Endothelial cell of umbilical vein (primary cell): ENCODE data around the gene VAMP2. TPM values are rescaled to one million over a fixed set of nuclear protein-coding genes. Genes with fewer than 3 reads are reported as not detected.

Source experiments
- BruUV-seq: library from RNA; stranded (reverse); fragments of 400-500 nt; replicated peaks from 2 replicates; lab custom pipeline; 2021; lab: Mats Ljungman, UMichigan
- CTCF ChIA-PET: fragments of 300-600, 350-600 bp; sonication (Branson Sonifier 250); formaldehyde crosslinking; loops from one replicate; lab custom pipeline; 2021; ENCODE audit warnings: antibody characterized with exemption, inconsistent platforms; lab: Charles Lee
- POLR2A ChIA-PET: fragments of 300-600, 350-600 bp; sonication (Branson Sonifier 250); formaldehyde crosslinking; loops from one replicate; lab custom pipeline; 2021; ENCODE audit warnings: antibody characterized with exemption, inconsistent platforms; lab: Charles Lee
- DNase-seq: peaks from one replicate; pipeline ENCODE4 v3.0.0-alpha.2; 2011; ENCODE audit warnings: low read depth, low spot score
- FAIRE-seq: peaks from 2 replicates; lab custom pipeline; 2011; peaks lifted over from hg19 to GRCh38; lab: Jason Lieb, UNC
- H2AFZ ChIP-seq: 2 replicates; pipeline ENCODE4 v1.6.0; 2012; ENCODE audit warnings: low read depth, low read length, control low read depth, inconsistent platforms
- H3K27ac ChIP-seq: 2 replicates; pipeline ENCODE4 v1.5.1; 2011; ENCODE audit warnings: low read depth, mild to moderate bottlenecking, control low read depth, low read length, moderate library complexity; ENCODE audit not compliant: insufficient read depth
- H3K27me3 ChIP-seq, 2 experiments: 2 replicates each; pipeline versions ENCODE4 v1.6.0 to v1.6.1; 2011; ENCODE audit warnings: low read length in 2 of 2, mixed read lengths in 1 of 2; ENCODE audit not compliant: control insufficient read depth in 2 of 2, insufficient read depth in 2 of 2
- H3K36me3 ChIP-seq, 2 experiments: 2 replicates in 1 of 2; 3 replicates in 1 of 2; pipeline ENCODE4 v1.5.1; 2011; ENCODE audit warnings: low read length in 2 of 2, mild to moderate bottlenecking in 1 of 2, moderate library complexity in 1 of 2; ENCODE audit not compliant: control insufficient read depth in 2 of 2, insufficient read depth in 2 of 2; ENCODE audit errors: extremely low read depth in 1 of 2
- H3K4me1 ChIP-seq: 3 replicates; pipeline ENCODE4 v1.5.1; 2011; ENCODE audit warnings: mild to moderate bottlenecking, low read length; ENCODE audit not compliant: control insufficient read depth, insufficient read depth; ENCODE audit errors: extremely low read depth
- H3K4me2 ChIP-seq: 2 replicates; pipeline ENCODE4 v1.6.1; 2011; ENCODE audit warnings: low read length, control low read depth, mixed read lengths; ENCODE audit not compliant: insufficient read depth
- H3K4me3 ChIP-seq, 3 experiments: fragments of 200-600 bp in 1 of 3; sonication (generic), shearing (Covaris generic) in 1 of 3; replicated peaks in 1 of 3; 2 replicates each; pipeline ENCODE4 v1.5.1; 2011 to 2016; ENCODE audit warnings: control low read depth in 3 of 3, low read length in 3 of 3, mild to moderate bottlenecking in 2 of 3, inconsistent platforms in 1 of 3, low read depth in 1 of 3, moderate library complexity in 1 of 3; ENCODE audit not compliant: insufficient read depth in 1 of 3
- H3K79me2 ChIP-seq: 2 replicates; pipeline ENCODE4 v1.6.0; 2012; ENCODE audit warnings: low read length, inconsistent platforms; ENCODE audit not compliant: control insufficient read depth, insufficient read depth
- H3K9ac ChIP-seq: replicated peaks from 2 replicates; pipeline ENCODE3; 2011; ENCODE audit warnings: low read length, control low read depth; ENCODE audit not compliant: insufficient read depth; ENCODE audit errors: extremely low read depth
- H3K9me1 ChIP-seq: replicated peaks from 3 replicates; pipeline ENCODE4 v1.6.0; 2011; ENCODE audit warnings: mild to moderate bottlenecking, low read length; ENCODE audit not compliant: control insufficient read depth, insufficient read depth; ENCODE audit errors: extremely low read depth
- H3K9me3 ChIP-seq: replicated peaks from 2 replicates; pipeline ENCODE4 v1.5.1; 2012; ENCODE audit warnings: low read length, inconsistent platforms; ENCODE audit not compliant: control insufficient read depth, insufficient read depth
- H4K20me1 ChIP-seq: replicated peaks from 2 replicates; pipeline ENCODE3; 2011; ENCODE audit warnings: mild to moderate bottlenecking, low read length; ENCODE audit not compliant: control insufficient read depth, insufficient read depth; ENCODE audit errors: extremely low read depth
- EZH2 ChIP-seq: IDR thresholded peaks from 2 replicates; pipeline ENCODE4 v1.6.1; 2012; ENCODE audit warnings: borderline replicate concordance, low read depth, mild to moderate bottlenecking, moderate library complexity, low read length, inconsistent platforms; ENCODE audit not compliant: severe bottlenecking
- FOS ChIP-seq: IDR thresholded peaks from 2 replicates; pipeline ENCODE4 v1.6.1; 2011; ENCODE audit warnings: mild to moderate bottlenecking, low read length, moderate library complexity, borderline replicate concordance; ENCODE audit not compliant: insufficient read depth
- GATA2 ChIP-seq: IDR thresholded peaks from 2 replicates; pipeline ENCODE4 v1.7.0; 2011; ENCODE audit warnings: low read depth, mild to moderate bottlenecking, moderate library complexity, mixed read lengths, low read length; ENCODE audit not compliant: insufficient read length, insufficient read depth
- JUN ChIP-seq: IDR thresholded peaks from 2 replicates; pipeline ENCODE4 v1.6.1; 2011; ENCODE audit warnings: borderline replicate concordance, low read depth; ENCODE audit not compliant: insufficient read length, insufficient read depth
- MYC ChIP-seq: IDR thresholded peaks from one replicate; pipeline ENCODE4 v1.6.1; 2011; ENCODE audit warnings: mild to moderate bottlenecking, low read depth, low read length
- POLR2A ChIP-seq: IDR thresholded peaks from 2 replicates; pipeline ENCODE4 v1.6.1; 2012; ENCODE audit warnings: low read depth, mild to moderate bottlenecking, control low read depth, low read length
- POLR2AphosphoS5 ChIP-seq: IDR thresholded peaks from 2 replicates; pipeline ENCODE4 v1.6.1; 2012; ENCODE audit warnings: low read depth, mild to moderate bottlenecking, control low read depth, low read length, moderate library complexity; ENCODE audit not compliant: insufficient read depth
- dilution Hi-C: fragments of 300-500 bp; cut with MboI; formaldehyde crosslinking; loops from one replicate; pipeline ENCODE4 v1.15.0; 2019; ENCODE audit warnings: low sequenced_read_pairs; ENCODE audit not compliant: extremely low pct_ligation_motif_present
- intact Hi-C: fragments of 100-400 bp; cut with micrococcal nuclease; formaldehyde crosslinking; loops from one replicate; pipeline ENCODE4 v1.10.0; 2022
- polyA plus RNA-seq, 4 experiments: library from polyadenylated mRNA; depleted of rRNA in 3 of 4; stranded (reverse) in 3 of 4; unstranded in 1 of 4; fragments of >200 nt; gene quantifications; 2 replicates each; pipeline versions ENCODE4 v1.2.1 to v1.2.3, GENCODE V29; 2011 to 2012; ENCODE audit warnings: missing spikeins in 1 of 4
- total RNA-seq: library from RNA; stranded (reverse); gene quantifications from 2 replicates; pipeline ENCODE4 v1.2.3, GENCODE V29; 2021
- TF ChIP-seq, protein P1 (sequence below), 2 donors: IDR thresholded peaks; 1 replicate in 1 of 2; 2 replicates in 1 of 2; pipeline ENCODE4 v1.5.1; 2011; ENCODE audit warnings: low read length in 2 of 2, mild to moderate bottlenecking in 2 of 2, moderate library complexity in 2 of 2, control low read depth in 1 of 2, inconsistent platforms in 1 of 2, low read depth in 1 of 2; ENCODE audit not compliant: insufficient read depth in 1 of 2; ENCODE audit errors: extremely low read depth in 1 of 2
- TF ChIP-seq, protein P2 (sequence below): IDR thresholded peaks from 2 replicates; pipeline ENCODE4 v1.6.1; 2011; ENCODE audit not compliant: insufficient read depth, insufficient read length

The VAMP2 gene
- total and polyA plus RNA-seq, 2 donors (not counting 3 experiments of a cell fraction or from before 2014, with no cell fraction given) = 35.9 to 38.0 TPM

DNA sequence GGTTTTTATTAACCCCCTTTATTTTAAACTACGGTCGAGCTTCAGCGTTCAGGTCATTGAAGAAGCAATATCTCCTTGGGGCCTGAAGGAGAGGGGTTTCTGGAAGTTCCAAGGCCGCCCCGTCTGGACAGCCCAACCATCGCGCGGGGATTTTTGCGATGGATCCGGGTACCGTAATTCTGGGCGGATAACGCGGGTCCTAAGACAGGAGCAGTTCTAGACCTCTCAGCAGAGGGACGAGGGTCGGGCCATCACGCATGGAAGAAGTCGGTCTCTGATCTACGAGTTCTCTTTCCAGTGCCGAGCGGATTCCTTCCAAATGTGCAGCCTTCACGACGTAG lies 23.7 kb upstream of the VAMP2 start:
- H3K9ac ChIP-seq = peak overlapping the region; percentile 49
- intact Hi-C loops = loop anchor here (1.0 to 2.0 kb wide), 5 partner anchors 13 to 114 kb away; partner anchors contain the start of gene CTC1
- TF ChIP-seq EZH2 = no peak
- TF ChIP-seq JUN = no peak
- TF ChIP-seq POLR2AphosphoS5 = no peak
- no peak for TF ChIP-seq POLR2A
- TF ChIP-seq, protein P1, sequence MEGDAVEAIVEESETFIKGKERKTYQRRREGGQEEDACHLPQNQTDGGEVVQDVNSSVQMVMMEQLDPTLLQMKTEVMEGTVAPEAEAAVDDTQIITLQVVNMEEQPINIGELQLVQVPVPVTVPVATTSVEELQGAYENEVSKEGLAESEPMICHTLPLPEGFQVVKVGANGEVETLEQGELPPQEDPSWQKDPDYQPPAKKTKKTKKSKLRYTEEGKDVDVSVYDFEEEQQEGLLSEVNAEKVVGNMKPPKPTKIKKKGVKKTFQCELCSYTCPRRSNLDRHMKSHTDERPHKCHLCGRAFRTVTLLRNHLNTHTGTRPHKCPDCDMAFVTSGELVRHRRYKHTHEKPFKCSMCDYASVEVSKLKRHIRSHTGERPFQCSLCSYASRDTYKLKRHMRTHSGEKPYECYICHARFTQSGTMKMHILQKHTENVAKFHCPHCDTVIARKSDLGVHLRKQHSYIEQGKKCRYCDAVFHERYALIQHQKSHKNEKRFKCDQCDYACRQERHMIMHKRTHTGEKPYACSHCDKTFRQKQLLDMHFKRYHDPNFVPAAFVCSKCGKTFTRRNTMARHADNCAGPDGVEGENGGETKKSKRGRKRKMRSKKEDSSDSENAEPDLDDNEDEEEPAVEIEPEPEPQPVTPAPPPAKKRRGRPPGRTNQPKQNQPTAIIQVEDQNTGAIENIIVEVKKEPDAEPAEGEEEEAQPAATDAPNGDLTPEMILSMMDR (IDR thresholded peaks at IDR 0.05; ENCODE audit: extremely low read depth in 1 of 2, insufficient read depth in 1 of 2, low read depth in 1 of 2, low read length in 2 of 2) = no peak
- no peak for TF ChIP-seq MYC
- TF ChIP-seq FOS = no peak
- TF ChIP-seq GATA2 = no peak
- TF ChIP-seq, protein P2, sequence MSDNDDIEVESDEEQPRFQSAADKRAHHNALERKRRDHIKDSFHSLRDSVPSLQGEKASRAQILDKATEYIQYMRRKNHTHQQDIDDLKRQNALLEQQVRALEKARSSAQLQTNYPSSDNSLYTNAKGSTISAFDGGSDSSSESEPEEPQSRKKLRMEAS = no peak
- ChIA-PET CTCF (interaction anchor here (1.0 to 4.3 kb wide), 2 partner anchors 10 to 35 kb away, joined by 3 to 34 read pairs; partner anchors contain the start of gene TMEM107), POLR2A (interaction anchor here (1.2 kb wide), 1 partner anchor 13 kb away, joined by 9 read pairs; no protein-coding TSS in a partner anchor)
- H3K4me1 ChIP-seq = peaks cover 21% of the 10 kb centered on the region
- FAIRE-seq (no peak), DNase-seq (no peak)
- peak overlapping the region; percentile 42 for H3K4me2 ChIP-seq
- BruUV-seq = no TSS peak
- dilution Hi-C loops = no loop called here
- H3K27ac ChIP-seq = peak overlapping the region; percentile 26
- H2AFZ ChIP-seq = peak overlapping the region; percentile 80
- no peaks in the 10 kb centered on the region for H3K27me3 ChIP-seq
- H4K20me1 ChIP-seq = no peaks in the 10 kb centered on the region
- no peaks in the 10 kb centered on the region for H3K9me1 ChIP-seq
- no peaks in the 10 kb centered on the region for H3K9me3 ChIP-seq
- H3K4me3 ChIP-seq = peak overlapping the region; percentile 55 to 83 (median 71)
- no peaks in the 10 kb centered on the region for H3K36me3 ChIP-seq
- H3K79me2 ChIP-seq = peaks cover 8% of the 10 kb centered on the region
